Trophoblast cell (in vitro differentiated cells and primary cell): Measurements from ENCODE around the gene TCEA2.

ENCODE experiments used
- DNase-seq, 2 donors: peaks; one replicate each; pipeline ENCODE4 v3.0.0-alpha.2; 2016
- H2AFZ ChIP-seq: 2 replicates; pipeline ENCODE4 v1.6.1; 2013; ENCODE audit warnings: low read length, moderate library complexity, mild to moderate bottlenecking; ENCODE audit not compliant: insufficient read depth, poor library complexity
- H2AK5ac ChIP-seq: 2 replicates; pipeline ENCODE4 v1.6.1; 2013; ENCODE audit warnings: mild to moderate bottlenecking, low read length
- H2BK120ac ChIP-seq: 2 replicates; pipeline ENCODE4 v1.6.1; 2013; ENCODE audit warnings: low read length, mild to moderate bottlenecking, moderate library complexity; ENCODE audit not compliant: insufficient read depth, poor library complexity
- H2BK12ac ChIP-seq: 2 replicates; pipeline ENCODE4 v1.6.1; 2013; ENCODE audit warnings: mild to moderate bottlenecking, low read length, moderate library complexity
- H2BK5ac ChIP-seq: 2 replicates; pipeline ENCODE4 v1.6.1; 2013; ENCODE audit warnings: low read length, low read depth, moderate library complexity, mild to moderate bottlenecking; ENCODE audit not compliant: poor library complexity
- H3K14ac ChIP-seq: 2 replicates; pipeline ENCODE4 v1.6.1; 2013; ENCODE audit warnings: mild to moderate bottlenecking, low read length
- H3K18ac ChIP-seq: 2 replicates; pipeline ENCODE4 v1.6.1; 2013; ENCODE audit warnings: mild to moderate bottlenecking, low read length
- H3K23ac ChIP-seq: 2 replicates; pipeline ENCODE4 v1.6.1; 2013; ENCODE audit warnings: low read length
- H3K27ac ChIP-seq: 2 replicates; pipeline ENCODE4 v1.5.1; 2013; ENCODE audit warnings: low read depth, mild to moderate bottlenecking, inconsistent platforms, low read length, moderate library complexity
- H3K27me3 ChIP-seq: 2 replicates; pipeline ENCODE4 v1.6.1; 2013; ENCODE audit warnings: inconsistent platforms, mild to moderate bottlenecking, low read length, moderate library complexity; ENCODE audit not compliant: insufficient read depth
- H3K36me3 ChIP-seq, 2 experiments: 1 replicate in 1 of 2; 2 replicates in 1 of 2; pipeline ENCODE4 v1.6.1; 2013; ENCODE audit warnings: low read length in 2 of 2, mild to moderate bottlenecking in 2 of 2, moderate library complexity in 1 of 2; ENCODE audit not compliant: insufficient read depth in 2 of 2, control insufficient read depth in 1 of 2
- H3K4ac ChIP-seq: 2 replicates; pipeline ENCODE4 v1.6.1; 2013; ENCODE audit warnings: low read depth, mild to moderate bottlenecking, low read length, moderate library complexity
- H3K4me1 ChIP-seq, 2 experiments: 1 replicate in 1 of 2; 2 replicates in 1 of 2; pipeline ENCODE4 v1.6.1; 2013; ENCODE audit warnings: low read length in 2 of 2, mild to moderate bottlenecking in 2 of 2, moderate library complexity in 1 of 2; ENCODE audit not compliant: insufficient read depth in 2 of 2, control insufficient read depth in 1 of 2
- H3K4me2 ChIP-seq: 2 replicates; pipeline ENCODE4 v1.6.1; 2013; ENCODE audit warnings: inconsistent platforms, mild to moderate bottlenecking, low read length, moderate library complexity
- H3K4me3 ChIP-seq: 2 replicates; pipeline ENCODE4 v1.5.1; 2013; ENCODE audit warnings: mild to moderate bottlenecking, low read depth, low read length, inconsistent platforms
- H3K79me1 ChIP-seq: one replicate; pipeline ENCODE4 v1.6.1; 2013; ENCODE audit warnings: low read length
- H3K79me2 ChIP-seq: 2 replicates; pipeline ENCODE4 v1.6.1; 2013; ENCODE audit warnings: low read length, mild to moderate bottlenecking; ENCODE audit not compliant: control insufficient read depth, insufficient read depth, poor library complexity
- H3K9ac ChIP-seq: 2 replicates; pipeline ENCODE4 v1.6.1; 2013; ENCODE audit warnings: mild to moderate bottlenecking, low read length
- H3K9me3 ChIP-seq: 2 replicates; pipeline ENCODE4 v1.6.1; 2013; ENCODE audit warnings: low read depth, mild to moderate bottlenecking, control low read depth, inconsistent platforms, low read length; ENCODE audit not compliant: insufficient read depth
- H4K12ac ChIP-seq: 2 replicates; pipeline ENCODE4 v1.6.1; 2013; ENCODE audit warnings: low read depth, mild to moderate bottlenecking, low read length, moderate library complexity
- H4K8ac ChIP-seq: 2 replicates; pipeline ENCODE4 v1.6.1; 2013; ENCODE audit warnings: low read depth, mild to moderate bottlenecking, low read length, moderate library complexity
- H4K91ac ChIP-seq: one replicate; pipeline ENCODE4 v1.6.1; 2013; ENCODE audit warnings: low read depth, mild to moderate bottlenecking, low read length, moderate library complexity
- WGBS: extraction: QIAGEN DNeasy Blood & Tissue Kit; methylation state at CpG from one replicate; pipeline ENCODE4 v1.1.7; 2013; ENCODE audit warnings: missing lambda C conversion rate; ENCODE audit not compliant: insufficient read length, insufficient coverage; ENCODE audit errors: extremely low coverage; 5-methylcytosine and 5-hydroxymethylcytosine counted together

The TCEA2 gene

DNA sequence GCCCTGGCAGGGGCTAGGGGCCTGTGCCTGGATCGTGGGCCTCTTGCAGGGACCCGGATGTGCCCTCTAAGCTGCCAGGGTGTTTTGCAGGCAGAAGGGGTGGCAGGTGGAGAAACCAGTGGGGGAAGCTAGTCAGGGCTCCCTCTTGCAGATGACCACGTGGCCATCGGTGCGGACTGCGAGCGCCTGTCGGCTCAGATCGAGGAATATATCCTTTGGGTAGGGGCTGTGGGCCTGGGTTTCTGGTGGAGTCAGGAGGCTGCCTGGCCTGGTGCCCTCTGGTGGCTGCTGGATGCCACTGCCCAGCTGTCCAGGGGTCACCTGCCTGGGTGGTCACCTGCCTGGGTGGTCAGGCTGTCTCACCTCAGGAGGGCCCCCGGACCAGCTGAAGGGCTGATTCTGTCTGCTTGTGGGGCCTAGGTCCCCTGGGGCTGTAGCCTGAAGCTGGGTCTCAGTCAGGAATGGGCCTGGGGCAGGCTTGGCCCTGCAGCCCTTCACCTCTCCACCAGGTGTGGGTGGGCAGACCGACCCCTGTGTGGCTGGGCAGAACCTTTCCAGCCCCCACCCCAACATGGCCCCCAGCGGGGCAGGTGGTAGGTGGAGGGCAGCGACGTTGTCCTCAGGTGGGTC is 6.7 kb downstream of the TCEA2 start:
- Histone ChIP-seq H3K79me1 (no peaks in the 10 kb centered on the region), H2BK5ac (no peak overlapping the region), H3K18ac (no peak overlapping the region), H3K4ac (no peak overlapping the region), H2AK5ac (no peak overlapping the region), H3K79me2 (no peaks in the 10 kb centered on the region), H3K9me3 (no peaks in the 10 kb centered on the region), H2BK12ac (no peak overlapping the region), H2BK120ac (no peak overlapping the region), H3K4me3 (no peak overlapping the region), H2AFZ (no peak overlapping the region), H3K36me3 (peaks cover 20 to 28% of the 10 kb centered on the region in 2 experiments), H3K27ac (no peak overlapping the region), H3K9ac (no peak overlapping the region), H3K4me2 (no peak overlapping the region), H3K4me1 (peaks cover 3% of the 10 kb centered on the region in 2 experiments), H4K8ac (no peak overlapping the region), H4K12ac (no peak overlapping the region), H3K14ac (no peak overlapping the region), H4K91ac (no peak overlapping the region), H3K23ac (no peak overlapping the region), H3K27me3 (no peaks in the 10 kb centered on the region)
- DNase-seq = peak in 1 of 2 donors; percentile 39
- WGBS = no CpG with 5 or more reads among the region's 14 CpGs

DNA sequence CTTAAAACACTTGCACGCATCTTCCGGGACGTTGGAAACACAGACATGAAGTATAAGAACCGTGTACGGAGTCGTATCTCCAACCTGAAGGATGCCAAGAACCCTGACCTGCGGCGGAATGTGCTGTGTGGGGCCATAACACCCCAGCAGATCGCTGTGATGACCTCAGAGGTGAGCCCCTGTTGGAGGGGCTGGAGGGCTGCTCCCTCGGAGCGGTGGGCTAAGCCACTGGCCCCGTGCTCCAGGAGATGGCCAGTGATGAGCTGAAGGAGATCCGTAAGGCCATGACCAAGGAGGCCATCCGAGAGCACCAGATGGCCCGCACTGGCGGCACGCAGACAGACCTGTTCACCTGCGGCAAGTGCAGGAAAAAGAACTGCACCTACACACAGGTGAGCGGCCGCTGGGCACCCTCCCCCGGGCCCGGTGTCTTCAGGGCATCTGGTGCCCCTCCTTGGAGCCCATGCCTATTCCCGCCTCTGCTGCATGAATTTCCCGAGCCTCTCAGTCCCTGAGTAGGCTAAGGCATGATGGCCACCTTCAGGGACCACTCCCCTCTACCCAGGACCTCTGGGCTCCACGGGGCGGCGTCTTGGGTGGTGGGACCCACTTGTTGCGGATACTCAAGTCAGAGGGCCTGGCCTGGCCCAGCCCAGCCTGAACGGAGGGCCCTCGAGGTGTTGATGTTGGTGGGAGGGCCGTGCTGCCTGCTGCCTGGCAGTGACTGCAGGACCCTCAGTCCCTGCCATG is 7.4 kb downstream of the TCEA2 start:
- Histone ChIP-seq H3K4ac (no peak overlapping the region), H2BK5ac (no peak overlapping the region), H3K36me3 (peaks cover 21 to 32% of the 10 kb centered on the region in 2 experiments), H4K12ac (no peak overlapping the region), H4K91ac (no peak overlapping the region), H2AFZ (no peak overlapping the region), H3K23ac (no peak overlapping the region), H3K9ac (no peak overlapping the region), H3K79me2 (no peaks in the 10 kb centered on the region), H2BK120ac (no peak overlapping the region), H2AK5ac (no peak overlapping the region), H3K9me3 (no peaks in the 10 kb centered on the region), H2BK12ac (no peak overlapping the region), H3K79me1 (no peaks in the 10 kb centered on the region), H3K4me2 (no peak overlapping the region), H3K27ac (no peak overlapping the region), H3K4me1 (peaks cover 3% of the 10 kb centered on the region in 2 experiments), H3K4me3 (no peak overlapping the region), H3K27me3 (no peaks in the 10 kb centered on the region), H4K8ac (no peak overlapping the region), H3K18ac (no peak overlapping the region), H3K14ac (no peak overlapping the region)
- WGBS = no CpG with 5 or more reads among the region's 31 CpGs
- no peak for DNase-seq

DNA sequence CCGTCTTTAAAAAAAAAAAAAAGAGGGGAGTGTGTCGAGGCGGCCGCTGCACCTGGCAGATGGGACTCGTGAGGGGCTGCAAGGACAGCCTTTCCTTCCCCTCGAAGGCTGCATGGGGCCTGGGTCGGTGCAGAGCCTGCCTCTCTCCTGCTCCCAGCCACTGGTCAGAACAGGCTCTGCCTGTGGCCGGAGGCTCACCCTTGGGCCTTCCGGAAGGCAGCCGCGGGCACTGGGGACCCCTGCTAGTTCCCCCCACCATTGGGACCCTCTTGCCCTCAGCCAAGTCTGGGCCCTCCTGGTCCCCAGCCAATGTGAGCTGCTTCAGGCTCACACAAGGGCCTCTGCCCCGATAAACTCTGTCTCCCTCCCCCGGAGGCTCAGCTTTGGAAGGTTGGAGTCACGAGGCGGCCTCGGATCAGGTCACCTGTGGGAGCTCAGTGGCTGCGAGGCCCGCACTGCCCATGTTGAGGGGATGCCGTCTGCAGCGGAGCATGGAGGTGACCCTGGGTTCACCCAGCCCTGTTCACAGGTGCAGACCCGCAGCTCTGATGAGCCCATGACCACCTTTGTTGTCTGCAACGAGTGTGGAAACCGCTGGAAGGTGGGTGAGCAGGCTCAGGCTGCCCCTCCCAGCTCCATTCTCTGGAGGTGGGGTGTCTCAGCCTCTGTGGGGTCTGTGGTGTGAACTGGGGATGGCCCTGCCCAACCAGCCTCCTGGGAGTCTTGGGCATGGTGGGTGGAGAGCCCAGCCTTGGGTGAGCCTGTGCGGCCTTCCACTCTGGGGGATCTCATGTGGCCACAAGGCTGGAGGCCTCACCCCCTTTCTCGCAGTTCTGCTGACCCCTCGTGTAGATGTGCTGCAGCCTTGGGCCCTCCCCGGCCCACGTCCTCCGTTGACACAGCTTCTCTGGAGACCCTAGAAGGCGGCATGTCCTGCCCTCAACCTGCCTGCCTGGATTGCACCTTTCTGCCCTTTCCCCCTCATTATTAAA is 8.6 kb downstream of the TCEA2 start:
- H3K18ac ChIP-seq = no peak overlapping the region
- no peaks in the 10 kb centered on the region for H3K4me1 ChIP-seq
- H4K91ac ChIP-seq = no peak overlapping the region
- no peaks in the 10 kb centered on the region for H3K9me3 ChIP-seq
- no peak overlapping the region for H4K12ac ChIP-seq
- H3K79me2 ChIP-seq = no peaks in the 10 kb centered on the region
- H3K4ac ChIP-seq = no peak overlapping the region
- H4K8ac ChIP-seq = no peak overlapping the region
- H2BK120ac ChIP-seq = no peak overlapping the region
- H3K27ac ChIP-seq = no peak overlapping the region
- H3K27me3 ChIP-seq = no peaks in the 10 kb centered on the region
- no peak overlapping the region for H3K4me3 ChIP-seq
- no peak overlapping the region for H2BK12ac ChIP-seq
- H2AK5ac ChIP-seq = no peak overlapping the region
- H2BK5ac ChIP-seq = no peak overlapping the region
- no peaks in the 10 kb centered on the region for H3K79me1 ChIP-seq
- no peak overlapping the region for H3K9ac ChIP-seq
- DNase-seq = no peak
- no peak overlapping the region for H3K14ac ChIP-seq
- H3K4me2 ChIP-seq = no peak overlapping the region
- WGBS = no CpG with 5 or more reads among the region's 30 CpGs
- peaks cover 21 to 32% of the 10 kb centered on the region in 2 experiments for H3K36me3 ChIP-seq
- H3K23ac ChIP-seq = no peak overlapping the region
- H2AFZ ChIP-seq = no peak overlapping the region

DNA sequence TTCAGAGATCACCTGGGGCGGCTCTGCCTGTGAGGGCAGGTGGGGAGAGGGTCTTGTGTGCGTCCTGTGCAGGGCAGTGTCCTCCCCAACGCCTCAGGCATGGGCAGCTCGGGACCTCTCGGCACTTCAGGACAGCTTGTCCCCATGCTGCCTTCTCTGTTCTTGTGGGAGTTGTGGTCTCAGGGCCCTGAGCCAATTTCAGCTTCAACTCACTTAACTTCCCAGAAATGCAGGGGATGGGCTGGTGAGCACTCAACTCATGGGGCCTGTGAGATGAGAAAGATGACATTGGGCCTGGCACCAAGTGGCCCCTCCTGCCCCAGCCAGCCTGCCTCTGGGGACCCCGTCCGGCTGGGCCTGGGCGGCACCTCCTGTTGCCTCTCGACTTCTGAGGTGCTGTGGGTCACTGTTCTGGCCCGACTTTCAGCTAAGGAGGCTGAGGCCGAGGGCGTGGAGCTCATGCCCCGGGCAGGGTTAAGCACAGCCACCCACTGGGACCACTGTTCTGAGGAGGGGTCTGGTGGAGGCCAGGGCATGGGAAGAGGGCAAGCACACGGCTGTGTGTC is 9.6 kb downstream of the TCEA2 start:
- no peak overlapping the region for H2BK120ac ChIP-seq
- no peaks in the 10 kb centered on the region for H3K79me2 ChIP-seq
- H2BK5ac ChIP-seq = no peak overlapping the region
- H4K12ac ChIP-seq = no peak overlapping the region
- H2AK5ac ChIP-seq = no peak overlapping the region
- no peak overlapping the region for H3K4ac ChIP-seq
- H3K18ac ChIP-seq = no peak overlapping the region
- WGBS = no CpG with 5 or more reads among the region's 14 CpGs
- H3K27me3 ChIP-seq = no peaks in the 10 kb centered on the region
- no peak overlapping the region for H4K91ac ChIP-seq
- no peak overlapping the region for H3K9ac ChIP-seq
- H3K79me1 ChIP-seq = no peaks in the 10 kb centered on the region
- no peak overlapping the region for H2AFZ ChIP-seq
- H3K4me3 ChIP-seq = no peak overlapping the region
- no peak overlapping the region for H3K14ac ChIP-seq
- H3K9me3 ChIP-seq = no peaks in the 10 kb centered on the region
- H3K4me1 ChIP-seq = no peaks in the 10 kb centered on the region
- no peak overlapping the region for H2BK12ac ChIP-seq
- H4K8ac ChIP-seq = no peak overlapping the region
- no peak for DNase-seq
- no peak overlapping the region for H3K4me2 ChIP-seq
- no peak overlapping the region for H3K23ac ChIP-seq
- H3K36me3 ChIP-seq = peaks cover 21 to 32% of the 10 kb centered on the region in 2 experiments
- no peak overlapping the region for H3K27ac ChIP-seq
